Measurements from ENCODE around the gene HBM. TPM values are rescaled to one million over a fixed set of nuclear protein-coding genes. Genes with fewer than 3 reads are reported as not detected.

The HBM gene
- polyA plus RNA-seq, 1 of the 3 experiments (the other 2 are of a cell fraction): not detected

DNA sequence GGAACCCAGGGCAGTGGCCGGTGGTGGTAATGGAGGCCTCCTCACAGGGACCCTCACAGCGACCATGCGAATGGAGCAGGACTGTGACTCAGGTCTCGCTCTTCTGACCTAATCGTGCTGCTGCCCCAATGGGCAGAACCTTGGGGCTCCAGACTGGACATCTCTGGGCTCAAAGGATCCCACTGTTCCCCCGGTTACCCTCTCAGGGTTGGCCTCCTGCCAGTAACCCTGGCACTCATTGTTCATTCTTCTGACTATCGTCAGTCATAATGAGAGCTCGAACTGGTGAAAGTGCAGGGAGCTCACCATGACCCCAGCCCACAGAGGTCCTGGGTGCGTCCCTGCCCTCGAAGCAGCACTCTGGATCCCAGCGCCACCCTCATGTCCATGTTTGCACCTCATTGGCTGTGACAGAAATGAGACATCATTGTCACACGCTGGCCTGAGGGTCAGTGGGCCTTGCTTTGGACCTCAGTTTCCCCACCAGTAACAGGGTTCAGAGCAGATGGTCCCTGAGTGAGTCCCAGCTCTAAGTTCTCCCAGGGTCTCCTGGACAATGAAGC lies 23.3 kb upstream of the HBM start:
- Histone ChIP-seq H3K9me3 (no peaks in the 10 kb centered on the region), H3F3A (replicated peaks; ENCODE audit: insufficient read depth) (no peaks in the 10 kb centered on the region), H4K20me1 (ENCODE audit: insufficient read depth) (no peaks in the 10 kb centered on the region), H3K27ac (ENCODE audit: low read depth in 2 of 2, low read length in 1 of 2) (no peak overlapping the region), H3K4me1 (ENCODE audit: control insufficient read depth in 1 of 2, insufficient read depth in 2 of 2, low read depth in 1 of 2, low read length in 1 of 2) (no peaks in the 10 kb centered on the region; a peak in 1 of 4 replicates), H2AFZ (ENCODE audit: low read depth) (no peak overlapping the region), H3K27me3 (ENCODE audit: insufficient read depth) (no peaks in the 10 kb centered on the region), H3K4me3 (ENCODE audit: low read depth in 2 of 2, low read length in 1 of 2) (no peak overlapping the region), H3K79me2 (ENCODE audit: insufficient read depth) (peaks cover 6% of the 10 kb centered on the region), H3K36me3 (replicated peaks in 1 of 2; ENCODE audit: control insufficient read depth in 1 of 2, insufficient read depth in 2 of 2, low read length in 1 of 2) (no peaks in the 10 kb centered on the region), H3K4me2 (no peak overlapping the region), H3K9me2 (no peaks in the 10 kb centered on the region), H3K9ac (no peak overlapping the region)
- TF ChIP-seq CHD2 (IDR thresholded peaks at IDR 0.05; ENCODE audit: low read length, partially characterized antibody) (no peak), NRF1 (IDR thresholded peaks at IDR 0.05; ENCODE audit: low read depth, low read length) (no peak), MEF2A (IDR thresholded peaks at IDR 0.05; ENCODE audit: borderline replicate concordance, low read depth) (no peak), EZH2phosphoT487 (IDR thresholded peaks at IDR 0.05; ENCODE audit: borderline replicate concordance, low read depth) (no peak), FOXM1 (IDR thresholded peaks at IDR 0.05; ENCODE audit: low read depth) (no peak), FOXJ3 (CRISPR knock-in tag; IDR thresholded peaks at IDR 0.05) (no peak), ELF1 (IDR thresholded peaks at IDR 0.05) (no peak), RFX5 (IDR thresholded peaks at IDR 0.05; ENCODE audit: low read length) (no peak), TCF12 (IDR thresholded peaks at IDR 0.05) (no peak)
- TF ChIP-seq, protein P1, sequence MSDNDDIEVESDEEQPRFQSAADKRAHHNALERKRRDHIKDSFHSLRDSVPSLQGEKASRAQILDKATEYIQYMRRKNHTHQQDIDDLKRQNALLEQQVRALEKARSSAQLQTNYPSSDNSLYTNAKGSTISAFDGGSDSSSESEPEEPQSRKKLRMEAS (IDR thresholded peaks at IDR 0.05; ENCODE audit: low read depth): no peak
- TF ChIP-seq, protein P2, sequence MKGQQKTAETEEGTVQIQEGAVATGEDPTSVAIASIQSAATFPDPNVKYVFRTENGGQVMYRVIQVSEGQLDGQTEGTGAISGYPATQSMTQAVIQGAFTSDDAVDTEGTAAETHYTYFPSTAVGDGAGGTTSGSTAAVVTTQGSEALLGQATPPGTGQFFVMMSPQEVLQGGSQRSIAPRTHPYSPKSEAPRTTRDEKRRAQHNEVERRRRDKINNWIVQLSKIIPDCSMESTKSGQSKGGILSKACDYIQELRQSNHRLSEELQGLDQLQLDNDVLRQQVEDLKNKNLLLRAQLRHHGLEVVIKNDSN (IDR thresholded peaks at IDR 0.05; ENCODE audit: borderline replicate concordance, low read depth): no peak
- no peak for DNase-seq
- 82% methylated on average over 11 of the region's 12 CpGs for WGBS (ENCODE audit: low lambda C conversion rate)
- POLR2A ChIA-PET: no interaction called here
- CTCF ChIA-PET: interaction anchor here (0.8 to 1.9 kb wide), 3 partner anchors 36 to 77 kb away, joined by 3 to 4 read pairs (median 4); partner anchors contain the start of gene HBQ1

DNA sequence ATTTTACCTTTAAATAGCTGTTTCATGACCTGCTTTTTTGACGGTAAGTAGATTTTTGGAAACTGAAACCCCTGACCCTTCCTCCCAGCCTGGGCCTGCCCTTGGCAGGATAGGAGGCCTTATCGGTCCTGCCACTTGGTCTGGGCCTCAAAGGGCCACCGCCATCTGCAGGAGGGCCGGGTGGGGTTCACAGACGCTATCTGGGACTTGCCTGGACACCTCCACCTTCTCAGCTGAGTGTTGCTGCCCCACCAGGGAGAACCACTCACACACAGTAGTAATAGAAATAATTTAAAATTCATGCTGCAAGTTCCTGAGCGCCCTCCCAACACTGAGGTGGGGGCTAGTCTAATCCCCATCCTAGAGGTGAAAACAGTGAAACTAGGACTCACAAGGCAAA lies 22.7 kb upstream of the HBM start:
- WGBS (ENCODE audit: low lambda C conversion rate): 84% methylated on average over 3 of the region's 6 CpGs
- Histone ChIP-seq H3K4me3 (ENCODE audit: low read depth in 2 of 2, low read length in 1 of 2) (no peak overlapping the region), H3K79me2 (ENCODE audit: insufficient read depth) (peaks cover under 1% of the 10 kb centered on the region), H3K4me2 (no peak overlapping the region), H2AFZ (ENCODE audit: low read depth) (no peak overlapping the region), H3F3A (replicated peaks; ENCODE audit: insufficient read depth) (no peaks in the 10 kb centered on the region), H3K9me2 (no peaks in the 10 kb centered on the region), H3K9me3 (no peaks in the 10 kb centered on the region), H3K27ac (ENCODE audit: low read depth in 2 of 2, low read length in 1 of 2) (no peak overlapping the region), H3K4me1 (ENCODE audit: control insufficient read depth in 1 of 2, insufficient read depth in 2 of 2, low read depth in 1 of 2, low read length in 1 of 2) (no peaks in the 10 kb centered on the region), H3K9ac (no peak overlapping the region), H3K27me3 (ENCODE audit: insufficient read depth) (no peaks in the 10 kb centered on the region), H4K20me1 (ENCODE audit: insufficient read depth) (no peaks in the 10 kb centered on the region), H3K36me3 (replicated peaks in 1 of 2; ENCODE audit: control insufficient read depth in 1 of 2, insufficient read depth in 2 of 2, low read length in 1 of 2) (no peaks in the 10 kb centered on the region)
- TF ChIP-seq, protein P3, sequence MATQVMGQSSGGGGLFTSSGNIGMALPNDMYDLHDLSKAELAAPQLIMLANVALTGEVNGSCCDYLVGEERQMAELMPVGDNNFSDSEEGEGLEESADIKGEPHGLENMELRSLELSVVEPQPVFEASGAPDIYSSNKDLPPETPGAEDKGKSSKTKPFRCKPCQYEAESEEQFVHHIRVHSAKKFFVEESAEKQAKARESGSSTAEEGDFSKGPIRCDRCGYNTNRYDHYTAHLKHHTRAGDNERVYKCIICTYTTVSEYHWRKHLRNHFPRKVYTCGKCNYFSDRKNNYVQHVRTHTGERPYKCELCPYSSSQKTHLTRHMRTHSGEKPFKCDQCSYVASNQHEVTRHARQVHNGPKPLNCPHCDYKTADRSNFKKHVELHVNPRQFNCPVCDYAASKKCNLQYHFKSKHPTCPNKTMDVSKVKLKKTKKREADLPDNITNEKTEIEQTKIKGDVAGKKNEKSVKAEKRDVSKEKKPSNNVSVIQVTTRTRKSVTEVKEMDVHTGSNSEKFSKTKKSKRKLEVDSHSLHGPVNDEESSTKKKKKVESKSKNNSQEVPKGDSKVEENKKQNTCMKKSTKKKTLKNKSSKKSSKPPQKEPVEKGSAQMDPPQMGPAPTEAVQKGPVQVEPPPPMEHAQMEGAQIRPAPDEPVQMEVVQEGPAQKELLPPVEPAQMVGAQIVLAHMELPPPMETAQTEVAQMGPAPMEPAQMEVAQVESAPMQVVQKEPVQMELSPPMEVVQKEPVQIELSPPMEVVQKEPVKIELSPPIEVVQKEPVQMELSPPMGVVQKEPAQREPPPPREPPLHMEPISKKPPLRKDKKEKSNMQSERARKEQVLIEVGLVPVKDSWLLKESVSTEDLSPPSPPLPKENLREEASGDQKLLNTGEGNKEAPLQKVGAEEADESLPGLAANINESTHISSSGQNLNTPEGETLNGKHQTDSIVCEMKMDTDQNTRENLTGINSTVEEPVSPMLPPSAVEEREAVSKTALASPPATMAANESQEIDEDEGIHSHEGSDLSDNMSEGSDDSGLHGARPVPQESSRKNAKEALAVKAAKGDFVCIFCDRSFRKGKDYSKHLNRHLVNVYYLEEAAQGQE (IDR thresholded peaks at IDR 0.05; ENCODE audit: low read depth, low read length): no peak
- TF ChIP-seq, protein P4, sequence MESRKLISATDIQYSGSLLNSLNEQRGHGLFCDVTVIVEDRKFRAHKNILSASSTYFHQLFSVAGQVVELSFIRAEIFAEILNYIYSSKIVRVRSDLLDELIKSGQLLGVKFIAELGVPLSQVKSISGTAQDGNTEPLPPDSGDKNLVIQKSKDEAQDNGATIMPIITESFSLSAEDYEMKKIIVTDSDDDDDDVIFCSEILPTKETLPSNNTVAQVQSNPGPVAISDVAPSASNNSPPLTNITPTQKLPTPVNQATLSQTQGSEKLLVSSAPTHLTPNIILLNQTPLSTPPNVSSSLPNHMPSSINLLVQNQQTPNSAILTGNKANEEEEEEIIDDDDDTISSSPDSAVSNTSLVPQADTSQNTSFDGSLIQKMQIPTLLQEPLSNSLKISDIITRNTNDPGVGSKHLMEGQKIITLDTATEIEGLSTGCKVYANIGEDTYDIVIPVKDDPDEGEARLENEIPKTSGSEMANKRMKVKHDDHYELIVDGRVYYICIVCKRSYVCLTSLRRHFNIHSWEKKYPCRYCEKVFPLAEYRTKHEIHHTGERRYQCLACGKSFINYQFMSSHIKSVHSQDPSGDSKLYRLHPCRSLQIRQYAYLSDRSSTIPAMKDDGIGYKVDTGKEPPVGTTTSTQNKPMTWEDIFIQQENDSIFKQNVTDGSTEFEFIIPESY (IDR thresholded peaks at IDR 0.05; ENCODE audit: borderline replicate concordance, low read depth): no peak
- TF ChIP-seq RAD21 (IDR thresholded peaks at IDR 0.05; ENCODE audit: low read length) (no peak), FOXM1 (IDR thresholded peaks at IDR 0.05; ENCODE audit: low read depth) (no peak)
- TF ChIP-seq, protein P5, sequence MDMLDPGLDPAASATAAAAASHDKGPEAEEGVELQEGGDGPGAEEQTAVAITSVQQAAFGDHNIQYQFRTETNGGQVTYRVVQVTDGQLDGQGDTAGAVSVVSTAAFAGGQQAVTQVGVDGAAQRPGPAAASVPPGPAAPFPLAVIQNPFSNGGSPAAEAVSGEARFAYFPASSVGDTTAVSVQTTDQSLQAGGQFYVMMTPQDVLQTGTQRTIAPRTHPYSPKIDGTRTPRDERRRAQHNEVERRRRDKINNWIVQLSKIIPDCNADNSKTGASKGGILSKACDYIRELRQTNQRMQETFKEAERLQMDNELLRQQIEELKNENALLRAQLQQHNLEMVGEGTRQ (IDR thresholded peaks at IDR 0.05; ENCODE audit: borderline replicate concordance, low read depth, low read length): no peak
- ChIA-PET CTCF (interaction anchor here (0.8 to 1.9 kb wide), 3 partner anchors 36 to 77 kb away, joined by 3 to 4 read pairs (median 4); partner anchors contain the start of gene HBQ1), POLR2A (no interaction called here)
- DNase-seq: no peak

All from SK-N-SH (cell line).